ENCODE results near the gene RGL2. TPM values are rescaled to one million over a fixed set of nuclear protein-coding genes. Genes with fewer than 3 reads are reported as not detected.

Gene RGL2
- total and polyA plus RNA-seq, 2 of the 13 experiments (the other 11 are each of a cell fraction or from before 2014, with no cell fraction given) = 22.9 to 47.4 TPM

- TF ChIP-seq ZBTB10 (CRISPR knock-in tag; IDR thresholded peaks at IDR 0.05; ENCODE audit: borderline replicate concordance) (peak; percentile 24; the same call in 1 of the 2 replicates), FOSL2 (CRISPR knock-in tag; IDR thresholded peaks at IDR 0.05) (no peak), ZNF224 (CRISPR knock-in tag; IDR thresholded peaks at IDR 0.05) (no peak), TEAD3 (CRISPR knock-in tag; optimal IDR thresholded peaks at IDR 0.05; ENCODE audit: borderline replicate concordance) (peak; percentile 8), IRF2 (CRISPR knock-in tag; IDR thresholded peaks at IDR 0.05) (no peak), HDAC1 (CRISPR knock-in tag; IDR thresholded peaks at IDR 0.05) (peak; percentile 58; the same call in 1 of the 2 replicates), MXI1 (IDR thresholded peaks at IDR 0.05; ENCODE audit: borderline replicate concordance, low read depth, low read length) (0 out of 3 replicates have a peak, but pooled peaks have one; percentile 17), RXRA (CRISPR knock-in tag; IDR thresholded peaks at IDR 0.05) (0 out of 2 replicates have a peak, but pooled peaks have one; percentile 13)
These were observed 1.3 kb downstream of the RGL2 start (continued) for GRCh38 chr6:33297406-33297955.

GRCh38 chr6:33296797-33297405 lies 1.8 kb downstream of the RGL2 start:
- POLR2A ChIA-PET = interaction anchor here (1.3 to 3.3 kb wide), 11 partner anchors 8 to 325 kb away, joined by 3 to 40 read pairs (median 8); partner anchors contain the start of genes B3GALT4, HSD17B8, PFDN6 and RPS18
- H3K4me3 ChIP-seq (replicated peaks in 1 of 3; ENCODE audit: insufficient read depth in 1 of 3, low read depth in 2 of 3, low read length in 3 of 3) = peak overlapping the region; percentile 75 to 88 (median 79)
- H3K79me2 ChIP-seq (ENCODE audit: insufficient read depth, low read length) = peaks cover 11% of the 10 kb centered on the region
- peak overlapping the region; percentile 58 for H3K9ac ChIP-seq (ENCODE audit: insufficient read depth, low read depth, low read length)
- DNase-seq (ENCODE audit: low spot score) = no peak
- intact Hi-C loops (cut with micrococcal nuclease; ENCODE audit: unreplicated experiment) (no loop called here), in situ Hi-C loops (cut with HindIII; ENCODE audit: extremely low pct_ligation_motif_present, low pct_unique_long_range_greater_than_20kb) (loop anchor here (5.0 to 25.0 kb wide), 2 partner anchors 95 to 115 kb away; partner anchors contain the start of genes CUTA, HSD17B8, PHF1 and RXRB)
- no peaks in the 10 kb centered on the region for H4K20me1 ChIP-seq (ENCODE audit: insufficient read depth, low read length)
- peaks cover 27% of the 10 kb centered on the region for H3K4me1 ChIP-seq (ENCODE audit: insufficient read depth, low read length)
- H2AFZ ChIP-seq (ENCODE audit: low read length) = no peak overlapping the region
- 65% methylated on average over 9 of the region's 12 CpGs for WGBS (ENCODE audit: low lambda C conversion rate)
- peak overlapping the region; percentile 92 for H3K4me2 ChIP-seq (ENCODE audit: low read depth, low read length)
- no peak for FAIRE-seq
- H3K9me3 ChIP-seq (ENCODE audit: low read length) = no peaks in the 10 kb centered on the region
- H3K27ac ChIP-seq (ENCODE audit: extremely low read length, insufficient read depth, low read length) = peak overlapping the region; percentile 93
- H3K27me3 ChIP-seq (ENCODE audit: control insufficient read depth in 1 of 2, insufficient read depth in 2 of 2, low read length in 2 of 2) = no peaks in the 10 kb centered on the region; a peak in 1 of 5 replicates
- no TSS peak for BruUV-seq (replicated peaks)
- CTCF ChIA-PET (ENCODE audit: low intra/inter-chr PET ratio, low total read pairs) = interaction anchor here (1.2 kb wide), 1 partner anchor 94 kb away, joined by 3 read pairs; the partner anchor contains the start of gene KIFC1
- peaks cover 8 to 18% of the 10 kb centered on the region in 2 experiments; a peak in 4 of 5 replicates for H3K36me3 ChIP-seq (replicated peaks in 1 of 2; ENCODE audit: control insufficient read depth in 1 of 2, insufficient read depth in 2 of 2, low read length in 2 of 2)
- ATAC-seq = no peak
- TF ChIP-seq NONO (IDR thresholded peaks at IDR 0.05) = no peak
- TF ChIP-seq NONO (CRISPR knock-in tag; conservative IDR thresholded peaks at IDR 0.05) = 0 out of 2 replicates have a peak, but pooled peaks have one; percentile 39
- TF ChIP-seq PHF5A (CRISPR knock-in tag; IDR thresholded peaks at IDR 0.05; ENCODE audit: low read depth, unreplicated experiment) = no peak
- TF ChIP-seq ZNF784 (CRISPR knock-in tag; IDR thresholded peaks at IDR 0.05; ENCODE audit: borderline replicate concordance) = no peak
- no peak for TF ChIP-seq FOXA3 (CRISPR knock-in tag; IDR thresholded peaks at IDR 0.05)
- TF ChIP-seq MXD1 (CRISPR knock-in tag; IDR thresholded peaks at IDR 0.05) = 0 out of 2 replicates have a peak, but pooled peaks have one; percentile 22
- TF ChIP-seq FOXK1 (CRISPR knock-in tag; IDR thresholded peaks at IDR 0.05; ENCODE audit: borderline replicate concordance, low read depth) = no peak
- TF ChIP-seq ZNF205 (CRISPR knock-in tag; IDR thresholded peaks at IDR 0.05) = no peak
- TF ChIP-seq ETV5 (CRISPR knock-in tag; IDR thresholded peaks at IDR 0.05; ENCODE audit: borderline replicate concordance) = no peak

All from HepG2 (cell line).